Measurements from ENCODE around the gene ACKR2. TPM values are rescaled to one million over a fixed set of nuclear protein-coding genes. Genes with fewer than 3 reads are reported as not detected.

The ACKR2 gene
- total and polyA plus RNA-seq, 4 donors = 0.26 to 7.8 (median 3.1) TPM; not detected in 1

GRCh38 chr3:42815826-42816225 is 6.6 kb downstream of the ACKR2 start:
- no peaks in the 10 kb centered on the region for H3K4me1 ChIP-seq (ENCODE audit: control insufficient read depth in 1 of 2, insufficient read depth in 2 of 2, low read length in 2 of 2)
- H3K36me3 ChIP-seq (ENCODE audit: control insufficient read depth in 1 of 2, insufficient read depth in 2 of 2, low read length in 1 of 2) = no peaks in the 10 kb centered on the region
- no peak overlapping the region for H3K4me3 ChIP-seq (ENCODE audit: low read length in 2 of 2)
- no peaks in the 10 kb centered on the region for H3K9me3 ChIP-seq (ENCODE audit: control insufficient read depth, low read length)
- no peak overlapping the region for H3K27ac ChIP-seq (ENCODE audit: low read depth in 1 of 2, low read length in 2 of 2)
- no peaks in the 10 kb centered on the region for H3K27me3 ChIP-seq (ENCODE audit: control insufficient read depth in 1 of 2, insufficient read depth in 2 of 2, low read length in 1 of 2)
- DNase-seq (no peak), ATAC-seq (ENCODE audit: low FRiP score) (no peak)
- 73 to 82% methylated on average over 2 of the region's 2 CpGs for WGBS, 2 donors
- intact Hi-C loops (cut with DNase I) = no loop called here

- DNase-seq (no peak), ATAC-seq (ENCODE audit: low FRiP score) (no peak)
- H3K4me1 ChIP-seq (ENCODE audit: control insufficient read depth in 1 of 2, insufficient read depth in 2 of 2, low read length in 2 of 2) = no peaks in the 10 kb centered on the region
- no peak overlapping the region for H3K27ac ChIP-seq (ENCODE audit: low read depth in 1 of 2, low read length in 2 of 2)
- WGBS, 2 donors = 47 to 50% methylated on average over 2 of the region's 2 CpGs
- H3K9me3 ChIP-seq (ENCODE audit: control insufficient read depth, low read length) = no peaks in the 10 kb centered on the region
- no peak overlapping the region for H3K4me3 ChIP-seq (ENCODE audit: low read length in 2 of 2)
- H3K27me3 ChIP-seq (ENCODE audit: control insufficient read depth in 1 of 2, insufficient read depth in 2 of 2, low read length in 1 of 2) = no peaks in the 10 kb centered on the region
- intact Hi-C loops (cut with DNase I) = no loop called here
- H3K36me3 ChIP-seq (ENCODE audit: control insufficient read depth in 1 of 2, insufficient read depth in 2 of 2, low read length in 1 of 2) = no peaks in the 10 kb centered on the region
Observed at GRCh38 chr3:42819351-42819965, 10.2 kb downstream of the ACKR2 start.

GRCh38 chr3:42820746-42821051 is 11.5 kb downstream of the ACKR2 start:
- no peak for ATAC-seq (ENCODE audit: low FRiP score)
- WGBS, 2 donors = 90 to 94% methylated on average over 6 of the region's 6 CpGs
- no peak overlapping the region for H3K4me3 ChIP-seq (ENCODE audit: low read length in 2 of 2)
- no peaks in the 10 kb centered on the region for H3K27me3 ChIP-seq (ENCODE audit: control insufficient read depth in 1 of 2, insufficient read depth in 2 of 2, low read length in 1 of 2)
- DNase-seq = no peak
- intact Hi-C loops (cut with DNase I) = no loop called here
- no peaks in the 10 kb centered on the region for H3K4me1 ChIP-seq (ENCODE audit: control insufficient read depth in 1 of 2, insufficient read depth in 2 of 2, low read length in 2 of 2)
- no peak overlapping the region for H3K27ac ChIP-seq (ENCODE audit: low read depth in 1 of 2, low read length in 2 of 2)
- H3K36me3 ChIP-seq (ENCODE audit: control insufficient read depth in 1 of 2, insufficient read depth in 2 of 2, low read length in 1 of 2) = no peaks in the 10 kb centered on the region
- H3K9me3 ChIP-seq (ENCODE audit: control insufficient read depth, low read length) = no peaks in the 10 kb centered on the region

GRCh38 chr3:42822828-42823227 is 13.6 kb downstream of the ACKR2 start:
- H3K4me3 ChIP-seq (ENCODE audit: low read length in 2 of 2) = no peak overlapping the region
- intact Hi-C loops (cut with DNase I) = no loop called here
- WGBS, 2 donors = 95% methylated on average over 3 of the region's 3 CpGs
- H3K27me3 ChIP-seq (ENCODE audit: control insufficient read depth in 1 of 2, insufficient read depth in 2 of 2, low read length in 1 of 2) = no peaks in the 10 kb centered on the region
- H3K36me3 ChIP-seq (ENCODE audit: control insufficient read depth in 1 of 2, insufficient read depth in 2 of 2, low read length in 1 of 2) = no peaks in the 10 kb centered on the region
- no peak for DNase-seq
- no peak overlapping the region for H3K27ac ChIP-seq (ENCODE audit: low read depth in 1 of 2, low read length in 2 of 2)
- no peaks in the 10 kb centered on the region for H3K9me3 ChIP-seq (ENCODE audit: control insufficient read depth, low read length)
- H3K4me1 ChIP-seq (ENCODE audit: control insufficient read depth in 1 of 2, insufficient read depth in 2 of 2, low read length in 2 of 2) = no peaks in the 10 kb centered on the region
- ATAC-seq (ENCODE audit: low FRiP score) = no peak

- DNase-seq = no peak
- no peaks in the 10 kb centered on the region for H3K36me3 ChIP-seq (ENCODE audit: control insufficient read depth in 1 of 2, insufficient read depth in 2 of 2, low read length in 1 of 2)
- no peak overlapping the region for H3K27ac ChIP-seq (ENCODE audit: low read depth in 1 of 2, low read length in 2 of 2)
- no peaks in the 10 kb centered on the region for H3K9me3 ChIP-seq (ENCODE audit: control insufficient read depth, low read length)
- H3K27me3 ChIP-seq (ENCODE audit: control insufficient read depth in 1 of 2, insufficient read depth in 2 of 2, low read length in 1 of 2) = peaks cover 0 to 1% of the 10 kb centered on the region in 2 donors
- intact Hi-C loops (cut with DNase I) = no loop called here
- no peak overlapping the region for H3K4me3 ChIP-seq (ENCODE audit: low read length in 2 of 2)
- no peaks in the 10 kb centered on the region for H3K4me1 ChIP-seq (ENCODE audit: control insufficient read depth in 1 of 2, insufficient read depth in 2 of 2, low read length in 2 of 2)
- ATAC-seq (ENCODE audit: low FRiP score) = no peak
- WGBS, 2 donors = 75 to 84% methylated on average over 2 of the region's 2 CpGs
Observed at GRCh38 chr3:42823351-42823750, 14.1 kb downstream of the ACKR2 start.

- no peaks in the 10 kb centered on the region for H3K4me1 ChIP-seq (ENCODE audit: control insufficient read depth in 1 of 2, insufficient read depth in 2 of 2, low read length in 2 of 2)
- intact Hi-C loops (cut with DNase I) = no loop called here
- no peak for DNase-seq
- peaks cover 0 to 2% of the 10 kb centered on the region in 2 donors for H3K27me3 ChIP-seq (ENCODE audit: control insufficient read depth in 1 of 2, insufficient read depth in 2 of 2, low read length in 1 of 2)
- H3K27ac ChIP-seq (ENCODE audit: low read depth in 1 of 2, low read length in 2 of 2) = no peak overlapping the region
- no peaks in the 10 kb centered on the region for H3K9me3 ChIP-seq (ENCODE audit: control insufficient read depth, low read length)
- H3K36me3 ChIP-seq (ENCODE audit: control insufficient read depth in 1 of 2, insufficient read depth in 2 of 2, low read length in 1 of 2) = no peaks in the 10 kb centered on the region
- no peak for ATAC-seq (ENCODE audit: low FRiP score)
- H3K4me3 ChIP-seq (ENCODE audit: low read length in 2 of 2) = no peak overlapping the region
Observed at GRCh38 chr3:42826141-42826540, 16.9 kb downstream of the ACKR2 start.

- no peaks in the 10 kb centered on the region for H3K9me3 ChIP-seq (ENCODE audit: control insufficient read depth, low read length)
- ATAC-seq (ENCODE audit: low FRiP score) (no peak), DNase-seq (no peak)
- H3K27me3 ChIP-seq (ENCODE audit: control insufficient read depth in 1 of 2, insufficient read depth in 2 of 2, low read length in 1 of 2) = peaks cover 0 to 2% of the 10 kb centered on the region in 2 donors
- H3K4me3 ChIP-seq (ENCODE audit: low read length in 2 of 2) = no peak overlapping the region
- H3K4me1 ChIP-seq (ENCODE audit: control insufficient read depth in 1 of 2, insufficient read depth in 2 of 2, low read length in 2 of 2) = no peaks in the 10 kb centered on the region
- no peak overlapping the region for H3K27ac ChIP-seq (ENCODE audit: low read depth in 1 of 2, low read length in 2 of 2)
- intact Hi-C loops (cut with DNase I) = no loop called here
- no peaks in the 10 kb centered on the region for H3K36me3 ChIP-seq (ENCODE audit: control insufficient read depth in 1 of 2, insufficient read depth in 2 of 2, low read length in 1 of 2)
Observed at GRCh38 chr3:42827023-42827422, 17.8 kb downstream of the ACKR2 start.

- Histone ChIP-seq H3K36me3 (ENCODE audit: control insufficient read depth in 1 of 2, insufficient read depth in 2 of 2, low read length in 1 of 2) (no peaks in the 10 kb centered on the region), H3K4me1 (ENCODE audit: control insufficient read depth in 1 of 2, insufficient read depth in 2 of 2, low read length in 2 of 2) (no peaks in the 10 kb centered on the region), H3K27me3 (ENCODE audit: control insufficient read depth in 1 of 2, insufficient read depth in 2 of 2, low read length in 1 of 2) (peaks cover 0 to 2% of the 10 kb centered on the region in 2 donors), H3K4me3 (ENCODE audit: low read length in 2 of 2) (no peak overlapping the region), H3K9me3 (ENCODE audit: control insufficient read depth, low read length) (no peaks in the 10 kb centered on the region), H3K27ac (ENCODE audit: low read depth in 1 of 2, low read length in 2 of 2) (no peak overlapping the region)
- intact Hi-C loops (cut with DNase I) = no loop called here
- WGBS, 2 donors = 69 to 76% methylated on average over 4 of the region's 4 CpGs
- ATAC-seq (ENCODE audit: low FRiP score) (no peak), DNase-seq (no peak)
Observed at GRCh38 chr3:42827654-42828053, 18.4 kb downstream of the ACKR2 start.

- Histone ChIP-seq H3K4me1 (ENCODE audit: control insufficient read depth in 1 of 2, insufficient read depth in 2 of 2, low read length in 2 of 2) (no peaks in the 10 kb centered on the region), H3K9me3 (ENCODE audit: control insufficient read depth, low read length) (no peaks in the 10 kb centered on the region), H3K4me3 (ENCODE audit: low read length in 2 of 2) (no peak overlapping the region), H3K27ac (ENCODE audit: low read depth in 1 of 2, low read length in 2 of 2) (no peak overlapping the region), H3K27me3 (ENCODE audit: control insufficient read depth in 1 of 2, insufficient read depth in 2 of 2, low read length in 1 of 2) (peaks cover 0 to 2% of the 10 kb centered on the region in 2 donors), H3K36me3 (ENCODE audit: control insufficient read depth in 1 of 2, insufficient read depth in 2 of 2, low read length in 1 of 2) (no peaks in the 10 kb centered on the region)
- DNase-seq (no peak), ATAC-seq (ENCODE audit: low FRiP score) (no peak)
- intact Hi-C loops (cut with DNase I) = no loop called here
- WGBS, 2 donors = 91 to 92% methylated on average over 5 of the region's 5 CpGs
Observed at GRCh38 chr3:42829083-42829627, 19.9 kb downstream of the ACKR2 start.

All from aorta (tissue), 5 donors.